Tibial nerve (tissue), 4 donors: Measurements from ENCODE around the gene SAG. TPM values are rescaled to one million over a fixed set of nuclear protein-coding genes. Genes with fewer than 3 reads are reported as not detected.

ENCODE experiments used
- DNase-seq, 2 donors: peaks; one replicate each; pipeline ENCODE4 v3.0.0-alpha.2; 2019; ENCODE audit warnings: low spot score in 2 of 2
- H3K27ac ChIP-seq, 4 donors: fragments of 200-600 bp; sonication (generic) in 3 of 4; one replicate each; pipeline ENCODE4 v1.5.1; 2017 to 2019; ENCODE audit warnings: mild to moderate bottlenecking in 1 of 4
- H3K27me3 ChIP-seq, 2 donors: fragments of 200-600 bp; sonication (generic) in 1 of 2; one replicate each; pipeline versions ENCODE4 v1.5.1 to v1.6.0; 2017 to 2019
- H3K36me3 ChIP-seq, 3 donors: fragments of 200-600 bp; sonication (generic); one replicate each; pipeline ENCODE4 v1.5.1; 2018 to 2019
- H3K4me1 ChIP-seq, 4 donors: fragments of 200-600 bp; sonication (generic) in 3 of 4; one replicate each; pipeline ENCODE4 v1.5.1; 2017 to 2019
- H3K4me3 ChIP-seq, 4 donors: fragments of 200-600 bp; sonication (generic) in 3 of 4; one replicate each; pipeline ENCODE4 v1.5.1; 2017 to 2019; ENCODE audit warnings: mild to moderate bottlenecking in 1 of 4, moderate library complexity in 1 of 4
- H3K9me3 ChIP-seq, 4 donors: fragments of 200-600 bp; sonication (generic) in 3 of 4; one replicate each; pipeline ENCODE4 v1.5.1; 2017 to 2019
- CTCF ChIP-seq, 5 experiments: fragments of 200-600 bp in 3 of 5; fragments of 450-650 bp in 2 of 5; sonication (generic) in 3 of 5; IDR thresholded peaks; one replicate each; pipeline ENCODE4 v1.5.1; 2016 to 2019; ENCODE audit warnings: antibody characterized with exemption in 5 of 5, mild to moderate bottlenecking in 3 of 5, moderate library complexity in 2 of 5
- EP300 ChIP-seq, 2 donors: sonication (generic); formaldehyde crosslinking; IDR thresholded peaks; one replicate each; pipeline ENCODE4 v1.6.1; 2017; ENCODE audit warnings: antibody characterized with exemption in 2 of 2, mild to moderate bottlenecking in 1 of 2
- POLR2A ChIP-seq, 2 donors: fragments of 450-650 bp; IDR thresholded peaks; one replicate each; pipeline ENCODE4 v1.6.1; 2017; ENCODE audit warnings: antibody characterized with exemption in 2 of 2, mild to moderate bottlenecking in 2 of 2, moderate library complexity in 2 of 2
- WGBS, 2 donors: methylation state at CpG; one replicate each; pipeline ENCODE4 v1.1.5; 2018; 5-methylcytosine and 5-hydroxymethylcytosine counted together
- total RNA-seq, 4 donors: library from RNA; depleted of rRNA; stranded (reverse); fragments of >200 nt; gene quantifications; one replicate each; pipeline ENCODE4 v1.1.0, GENCODE V29; 2016

The SAG gene
- total RNA-seq, 4 donors from 2014 or later = not detected

GRCh38 chr2:233349005-233349998 is 41.7 kb downstream of the SAG start:
- WGBS, 2 donors = 34 to 45% methylated on average over 15 of the region's 15 CpGs
- TF ChIP-seq POLR2A (IDR thresholded peaks at IDR 0.05) = peak in 1 of 2 donors; percentile 15
- TF ChIP-seq CTCF (IDR thresholded peaks at IDR 0.05) = no peak
- peak in 1 of 2 donors; percentile 76 for TF ChIP-seq EP300 (IDR thresholded peaks at IDR 0.05)
- DNase-seq = peak; percentile 44 to 51
- peaks cover 0 to 39% (median 23%) of the 10 kb centered on the region in 4 donors for H3K4me1 ChIP-seq
- H3K27ac ChIP-seq = peak overlapping the region in 1 of 4 donors; percentile 40
- H3K36me3 ChIP-seq = no peaks in the 10 kb centered on the region
- H3K4me3 ChIP-seq = no peak overlapping the region
- H3K9me3 ChIP-seq = no peaks in the 10 kb centered on the region
- H3K27me3 ChIP-seq = no peaks in the 10 kb centered on the region

DNA sequence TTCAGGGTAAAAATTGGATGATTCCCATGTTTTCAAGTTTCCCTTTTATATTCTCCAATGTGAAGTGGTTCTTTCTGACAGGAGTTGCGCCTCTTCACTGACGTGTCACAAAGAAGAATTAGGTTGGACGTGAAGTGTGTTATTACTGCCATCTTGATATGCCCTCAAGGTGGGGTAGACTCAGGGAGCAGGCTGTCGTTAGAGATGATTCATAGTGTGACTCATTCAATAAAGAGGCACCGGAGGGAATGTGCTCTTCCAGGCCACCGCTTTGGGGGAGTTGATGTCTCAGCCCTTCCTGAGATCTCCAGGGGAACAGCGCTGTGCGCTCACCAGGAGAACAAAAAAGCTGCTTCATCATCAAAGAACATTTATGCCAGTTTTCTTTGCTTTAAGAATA is 43.1 kb downstream of the SAG start:
- H3K27me3 ChIP-seq = no peaks in the 10 kb centered on the region
- H3K36me3 ChIP-seq = no peaks in the 10 kb centered on the region
- no peak for DNase-seq
- WGBS, 2 donors = 40 to 42% methylated on average over 8 of the region's 8 CpGs
- peaks cover 0 to 47% (median 26%) of the 10 kb centered on the region in 4 donors for H3K4me1 ChIP-seq
- no peaks in the 10 kb centered on the region for H3K9me3 ChIP-seq
- no peak overlapping the region for H3K4me3 ChIP-seq
- TF ChIP-seq CTCF (IDR thresholded peaks at IDR 0.05) (no peak), EP300 (IDR thresholded peaks at IDR 0.05) (no peak)
- H3K27ac ChIP-seq = no peak overlapping the region

DNA sequence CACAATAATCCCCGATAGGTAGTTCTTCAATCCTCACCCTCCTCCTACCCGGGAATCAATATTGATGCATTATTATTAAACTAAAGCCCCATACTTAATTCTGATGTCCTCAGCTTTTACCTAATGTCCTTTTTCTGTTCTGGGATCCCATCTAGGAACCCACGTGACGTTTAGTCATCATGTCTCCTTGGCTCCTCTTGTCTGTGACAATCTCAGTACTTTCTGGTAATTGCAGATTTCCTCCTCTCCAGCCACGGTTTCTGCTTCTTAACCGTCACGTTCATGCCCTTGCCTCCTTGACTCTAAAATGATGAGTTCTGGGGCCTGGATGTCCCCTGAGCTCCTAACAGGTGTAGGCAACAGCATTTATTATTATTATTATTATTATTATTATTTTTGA is 43.8 kb downstream of the SAG start:
- Histone ChIP-seq H3K4me3 (no peak overlapping the region), H3K4me1 (peaks cover 0 to 54% (median 29%) of the 10 kb centered on the region in 4 donors), H3K36me3 (no peaks in the 10 kb centered on the region), H3K9me3 (no peaks in the 10 kb centered on the region), H3K27me3 (no peaks in the 10 kb centered on the region), H3K27ac (no peak overlapping the region)
- TF ChIP-seq CTCF (IDR thresholded peaks at IDR 0.05) (no peak), POLR2A (IDR thresholded peaks at IDR 0.05) (no peak), EP300 (IDR thresholded peaks at IDR 0.05) (no peak)
- WGBS, 2 donors = 74 to 84% methylated on average over 7 of the region's 7 CpGs
- DNase-seq = no peak

DNA sequence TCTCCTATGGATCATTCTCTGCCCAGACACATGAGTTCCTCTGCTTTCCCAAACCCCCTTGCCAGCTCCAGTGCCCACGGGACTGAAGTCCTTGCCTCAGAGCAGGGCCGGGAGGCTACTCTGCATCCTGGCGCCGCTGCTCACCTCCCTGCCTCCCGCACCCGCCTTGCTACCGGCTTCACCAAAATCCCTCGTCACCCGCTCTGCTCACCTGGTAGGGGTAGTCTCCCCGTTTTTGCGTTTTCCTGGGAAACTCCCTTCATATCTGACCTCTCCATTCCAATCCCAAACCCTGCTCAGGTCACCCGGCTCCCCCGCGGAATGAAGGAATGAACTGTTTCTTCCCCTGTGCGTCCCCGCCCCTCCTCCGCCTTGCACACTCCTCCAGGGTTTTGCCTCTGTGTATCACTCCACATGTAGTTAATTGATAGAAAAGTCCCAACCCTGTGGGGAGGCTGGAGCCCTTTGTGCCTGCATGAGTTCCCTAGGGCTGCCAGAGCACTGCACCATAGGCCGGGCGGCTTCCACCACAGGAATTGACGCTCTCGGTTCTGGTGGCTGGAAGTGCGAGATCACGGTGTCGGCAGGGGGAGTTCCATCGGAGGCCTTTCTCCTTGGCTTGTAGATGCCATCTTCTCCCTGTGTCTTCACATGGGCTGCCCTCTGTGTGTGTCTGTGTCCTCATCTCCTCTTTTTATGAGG is 44.7 kb downstream of the SAG start:
- Histone ChIP-seq H3K4me1 (peaks cover 0 to 55% (median 33%) of the 10 kb centered on the region in 4 donors), H3K9me3 (no peaks in the 10 kb centered on the region), H3K4me3 (no peak overlapping the region), H3K27ac (no peak overlapping the region), H3K36me3 (no peaks in the 10 kb centered on the region), H3K27me3 (no peaks in the 10 kb centered on the region)
- no peak for DNase-seq
- 97 to 98% methylated on average over 25 of the region's 25 CpGs for WGBS, 2 donors
- no peak for TF ChIP-seq CTCF (IDR thresholded peaks at IDR 0.05)
- TF ChIP-seq POLR2A (IDR thresholded peaks at IDR 0.05) = no peak
- TF ChIP-seq EP300 (IDR thresholded peaks at IDR 0.05) = no peak
